Measurements from ENCODE around the gene BICD2.

The BICD2 gene

GRCh38 chr9:92669890-92670708 is 94.5 kb downstream of the BICD2 start, which contains the start of gene IPPK:
IPPK (minus strand) TSS chr9:92670131; CDS start chr9:92669988, 143 bp downstream.
- peak within 1 kb of the TSS; percentile 93 for H3K27ac Mint-ChIP-seq
- H3K9me3 Mint-ChIP-seq, result no peaks in the 10 kb centered on the region
- peaks cover 34% of the 10 kb centered on the region for H3K4me1 Mint-ChIP-seq
- H3K4me3 Mint-ChIP-seq, result peak within 1 kb of the TSS; percentile 92
- peak; percentile 96 for DNase-seq
- peaks cover 9% of the 10 kb centered on the region for H3K36me3 Mint-ChIP-seq (ENCODE audit: low read depth)
- TF ChIP-seq CTCF (IDR thresholded peaks at IDR 0.05), result no peak
- H3K27me3 Mint-ChIP-seq (ENCODE audit: low read depth, poor library complexity), result peaks cover 5% of the 10 kb centered on the region

GRCh38 chr9:92669527-92669889 is 95.1 kb downstream of the BICD2 start:
- Mint-ChIP-seq H3K4me1 (peaks cover 39% of the 10 kb centered on the region), H3K9me3 (no peaks in the 10 kb centered on the region), H3K36me3 (ENCODE audit: low read depth) (peaks cover 7% of the 10 kb centered on the region), H3K4me3 (peak overlapping the region; percentile 92), H3K27ac (peak overlapping the region; percentile 63), H3K27me3 (ENCODE audit: low read depth, poor library complexity) (peaks cover 5% of the 10 kb centered on the region)
- TF ChIP-seq CTCF (IDR thresholded peaks at IDR 0.05), result no peak
- peak; percentile 56 for DNase-seq

- H3K4me3 Mint-ChIP-seq, result peak overlapping the region; percentile 92
- no peak for TF ChIP-seq CTCF (IDR thresholded peaks at IDR 0.05)
- H3K27ac Mint-ChIP-seq, result peak overlapping the region; percentile 63
- peaks cover 5% of the 10 kb centered on the region for H3K27me3 Mint-ChIP-seq (ENCODE audit: low read depth, poor library complexity)
- no peaks in the 10 kb centered on the region for H3K9me3 Mint-ChIP-seq
- DNase-seq, result peak; percentile 58
- H3K4me1 Mint-ChIP-seq, result peaks cover 43% of the 10 kb centered on the region
- peaks cover 7% of the 10 kb centered on the region for H3K36me3 Mint-ChIP-seq (ENCODE audit: low read depth)
Measured at GRCh38 chr9:92668746-92669526, 95.7 kb downstream of the BICD2 start.

- Mint-ChIP-seq H3K4me1 (peaks cover 51% of the 10 kb centered on the region), H3K9me3 (no peaks in the 10 kb centered on the region), H3K27ac (peak overlapping the region; percentile 81), H3K27me3 (ENCODE audit: low read depth, poor library complexity) (peaks cover 5% of the 10 kb centered on the region), H3K36me3 (ENCODE audit: low read depth) (peaks cover 7% of the 10 kb centered on the region), H3K4me3 (peak overlapping the region; percentile 29)
- DNase-seq, result no peak
- no peak for TF ChIP-seq CTCF (IDR thresholded peaks at IDR 0.05)
Measured at GRCh38 chr9:92666912-92667532, 97.6 kb downstream of the BICD2 start.

- DNase-seq, result no peak
- H3K4me1 Mint-ChIP-seq, result peaks cover 58% of the 10 kb centered on the region
- H3K36me3 Mint-ChIP-seq (ENCODE audit: low read depth), result peaks cover 7% of the 10 kb centered on the region
- H3K27ac Mint-ChIP-seq, result no peak overlapping the region
- no peaks in the 10 kb centered on the region for H3K9me3 Mint-ChIP-seq
- H3K4me3 Mint-ChIP-seq, result no peak overlapping the region
- no peak for TF ChIP-seq CTCF (IDR thresholded peaks at IDR 0.05)
- peaks cover 5% of the 10 kb centered on the region for H3K27me3 Mint-ChIP-seq (ENCODE audit: low read depth, poor library complexity)
Measured at GRCh38 chr9:92666236-92666635, 98.4 kb downstream of the BICD2 start.

Measured in nephron progenitor cell (in vitro differentiated cells).